ENCODE measurements around the gene BBS4. TPM values are rescaled to one million over a fixed set of nuclear protein-coding genes. Genes with fewer than 3 reads are reported as not detected.
A peak's percentile ranks its signal among the peaks of the same experiment; 100 is the strongest.
"Not testable (repeated sequence)": the region's sequence is repeated elsewhere in the genome, so short reads cannot be mapped to it uniquely, and the experiment has no call there.

The BBS4 gene
- total RNA-seq, 1 experiment from 2014 or later, result 10.3 TPM

GRCh38 chr15:72698938-72699337, 12.9 kb downstream of the BBS4 start:
- DNase-seq (ENCODE audit: low read depth), result no peak

GRCh38 chr15:72700076-72700475, 14.1 kb downstream of the BBS4 start:
- no peak for DNase-seq (ENCODE audit: low read depth)

GRCh38 chr15:72706266-72706665, 20.3 kb downstream of the BBS4 start:
- DNase-seq (ENCODE audit: low read depth), result peak; percentile 53

- not testable (repeated sequence) for DNase-seq (ENCODE audit: low read depth)
These were observed 22.7 kb downstream of the BBS4 start for GRCh38 chr15:72708551-72709303.

GRCh38 chr15:72722071-72722696, 36.2 kb downstream of the BBS4 start:
- DNase-seq (ENCODE audit: low read depth), result peak; percentile 63

GRCh38 chr15:72724028-72724427, 38.0 kb downstream of the BBS4 start:
- no peak for DNase-seq (ENCODE audit: low read depth)

- no peak for DNase-seq (ENCODE audit: low read depth)
These were observed 39.4 kb downstream of the BBS4 start for GRCh38 chr15:72725446-72725845.

- DNase-seq (ENCODE audit: low read depth), result not testable (repeated sequence)
These were observed 39.8 kb downstream of the BBS4 start for GRCh38 chr15:72725851-72726250.

GRCh38 chr15:72727154-72727553, 41.1 kb downstream of the BBS4 start:
- DNase-seq (ENCODE audit: low read depth), result no peak

GRCh38 chr15:72728249-72728648, 42.2 kb downstream of the BBS4 start:
- DNase-seq (ENCODE audit: low read depth), result not testable (repeated sequence)

- DNase-seq (ENCODE audit: low read depth), result no peak
These were observed 42.8 kb downstream of the BBS4 start for GRCh38 chr15:72728821-72729220.

GRCh38 chr15:72732086-72732485, 46.1 kb downstream of the BBS4 start:
- no peak for DNase-seq (ENCODE audit: low read depth)

GRCh38 chr15:72732516-72732915, 46.5 kb downstream of the BBS4 start:
- DNase-seq (ENCODE audit: low read depth), result no peak

- DNase-seq (ENCODE audit: low read depth), result no peak
These were observed 48.1 kb downstream of the BBS4 start for GRCh38 chr15:72733941-72734738.

- no peak for DNase-seq (ENCODE audit: low read depth)
These were observed 49.1 kb downstream of the BBS4 start for GRCh38 chr15:72735111-72735510.

- no peak for DNase-seq (ENCODE audit: low read depth)
These were observed 51.1 kb downstream of the BBS4 start for GRCh38 chr15:72737061-72737460.

- DNase-seq (ENCODE audit: low read depth), result no peak
These were observed 51.7 kb downstream of the BBS4 start for GRCh38 chr15:72737723-72738122.

GRCh38 chr15:72740219-72740618, 54.2 kb downstream of the BBS4 start:
- DNase-seq (ENCODE audit: low read depth), result no peak

GRCh38 chr15:72749700-72750099, 63.7 kb downstream of the BBS4 start:
- no peak for DNase-seq (ENCODE audit: low read depth)

- DNase-seq (ENCODE audit: low read depth), result peak; percentile 11
These were observed 65.9 kb downstream of the BBS4 start for GRCh38 chr15:72751751-72752455.

GRCh38 chr15:72754096-72754495, 68.1 kb downstream of the BBS4 start:
- no peak for DNase-seq (ENCODE audit: low read depth)

- peak; percentile 83 for DNase-seq (ENCODE audit: low read depth)
These were observed 72.2 kb downstream of the BBS4 start for GRCh38 chr15:72758182-72758581.

Data from M059J (cell line).